K562 (cell line): ENCODE results near the gene IDH1. TPM values are rescaled to one million over a fixed set of nuclear protein-coding genes. Genes with fewer than 3 reads are reported as not detected.

Experiments used
- ATAC-seq: fragments of 200-7000 bp; cut with Tn5 transposase; 3 replicates; pipeline ENCODE4 v1.9.1; 2020; ENCODE audit warnings: moderate library complexity
- BruUV-seq: library from RNA; stranded (reverse); fragments of 400-500 nt; replicated peaks from 2 replicates; lab custom pipeline; 2021; lab: Mats Ljungman, UMichigan
- CTCF ChIA-PET: fragments of 300-600 bp; formaldehyde crosslinking; extraction: SDS; loops from one replicate; lab custom pipeline; 2021; ENCODE audit warnings: low intra/inter-chr PET ratio; lab: Yijun Ruan, JAX
- POLR2A ChIA-PET: fragments of 300-600, 350-650 bp; sonication (Branson Sonifier 250); formaldehyde crosslinking; extraction: SDS; loops from one replicate; lab custom pipeline; 2021; ENCODE audit warnings: antibody characterized with exemption, inconsistent platforms; lab: Yijun Ruan, JAX
- DNase-seq, 4 experiments: peaks; one replicate each; pipeline versions ENCODE4 v3.0.0 to v3.0.0-alpha.2; 2011 to 2018; ENCODE audit warnings: low spot score in 3 of 4, mixed read lengths in 3 of 4; ENCODE audit errors: extremely low read depth in 1 of 4
- FAIRE-seq: peaks from 2 replicates; lab custom pipeline; 2011; peaks lifted over from hg19 to GRCh38; lab: Jason Lieb, UNC
- H2AFZ ChIP-seq: 2 replicates; pipeline ENCODE4 v1.6.0; 2011; ENCODE audit warnings: low read depth, low read length, control low read depth, inconsistent platforms
- H3K27ac ChIP-seq: fragments of 200-600 bp; 3 replicates; pipeline ENCODE4 v1.8.0; 2011; ENCODE audit warnings: low read depth, mild to moderate bottlenecking, control low read depth, inconsistent platforms, low read length, moderate library complexity, mixed read lengths; ENCODE audit errors: extremely low read depth
- H3K27me3 ChIP-seq, 2 experiments: fragments of 300-600 bp in 1 of 2; 2 replicates in 1 of 2; 3 replicates in 1 of 2; pipeline versions ENCODE4 v1.6.0 to v1.8.0; 2011; ENCODE audit warnings: inconsistent platforms in 2 of 2, low read length in 2 of 2, mild to moderate bottlenecking in 1 of 2, mixed read lengths in 1 of 2, moderate library complexity in 1 of 2; ENCODE audit not compliant: control insufficient read depth in 2 of 2, insufficient read depth in 2 of 2
- H3K36me3 ChIP-seq: fragments of 300-600 bp; 3 replicates; pipeline ENCODE4 v1.8.0; 2011; ENCODE audit warnings: mild to moderate bottlenecking, low read length, inconsistent platforms; ENCODE audit not compliant: control insufficient read depth, insufficient read depth
- H3K4me1 ChIP-seq, 2 experiments: fragments of 200-600 bp in 1 of 2; replicated peaks in 1 of 2; 2 replicates in 1 of 2; 3 replicates in 1 of 2; pipeline versions ENCODE4 v1.5.1 to v1.8.0; 2011; ENCODE audit warnings: inconsistent platforms in 2 of 2, low read length in 2 of 2, mild to moderate bottlenecking in 1 of 2, mixed read lengths in 1 of 2, moderate library complexity in 1 of 2; ENCODE audit not compliant: control insufficient read depth in 2 of 2, insufficient read depth in 2 of 2
- H3K4me2 ChIP-seq: 2 replicates; pipeline ENCODE4 v1.6.1; 2011; ENCODE audit warnings: low read length, control low read depth, inconsistent platforms, mixed read lengths; ENCODE audit not compliant: insufficient read depth
- H3K4me3 ChIP-seq: fragments of 200-600 bp; sonication (generic), shearing (Covaris generic); 2 replicates; pipeline ENCODE4 v1.5.1; 2016; ENCODE audit warnings: control low read depth, inconsistent platforms
- H3K79me2 ChIP-seq: fragments of 200-600 bp; 3 replicates; pipeline ENCODE4 v1.8.0; 2011; ENCODE audit warnings: low read length, inconsistent platforms; ENCODE audit not compliant: control insufficient read depth, insufficient read depth
- H3K9ac ChIP-seq, 2 experiments: 2 replicates each; pipeline versions ENCODE4 v1.6.0 to v1.6.1; 2011; ENCODE audit warnings: low read depth in 2 of 2, low read length in 2 of 2, control low read depth in 1 of 2, inconsistent platforms in 1 of 2, mild to moderate bottlenecking in 1 of 2, mixed read lengths in 1 of 2; ENCODE audit not compliant: insufficient read depth in 1 of 2
- H3K9me1 ChIP-seq: one replicate; pipeline ENCODE4 v1.6.0; 2011; ENCODE audit warnings: inconsistent platforms, mild to moderate bottlenecking, low read length, moderate library complexity; ENCODE audit not compliant: control insufficient read depth, insufficient read depth
- H3K9me3 ChIP-seq: replicated peaks from 2 replicates; pipeline ENCODE4 v1.5.1; 2011; ENCODE audit warnings: low read depth, low read length, inconsistent platforms; ENCODE audit not compliant: control insufficient read depth, insufficient read depth
- H4K20me1 ChIP-seq: replicated peaks from 2 replicates; pipeline ENCODE4 v1.6.1; 2011; ENCODE audit warnings: low read length, inconsistent platforms, mixed read lengths; ENCODE audit not compliant: control insufficient read depth, insufficient read depth
- CBFA2T3 ChIP-seq: fragments of 450-650 bp; IDR thresholded peaks from 2 replicates; pipeline ENCODE4 v1.6.1; 2017
- CBX3 ChIP-seq, 2 experiments: IDR thresholded peaks; 1 replicate in 1 of 2; 2 replicates in 1 of 2; pipeline ENCODE4 v1.6.1; 2012; ENCODE audit warnings: inconsistent platforms in 2 of 2, low read length in 2 of 2, borderline replicate concordance in 1 of 2, control low read depth in 1 of 2
- MXI1 ChIP-seq: IDR thresholded peaks from 2 replicates; pipeline ENCODE4 v1.6.1; 2011; ENCODE audit warnings: low read depth, mild to moderate bottlenecking, improper control_type of control experiment, low read length
- PYGO2 ChIP-seq: fragments of 450-650 bp; IDR thresholded peaks from 2 replicates; pipeline ENCODE4 v1.6.1; 2016; ENCODE audit warnings: mild to moderate bottlenecking, missing genetic modification characterization, moderate library complexity, missing compliant biosample characterization
- SUPT5H ChIP-seq: fragments of 450-650 bp; IDR thresholded peaks from 2 replicates; pipeline ENCODE4 v1.6.1; 2016
- WHSC1 ChIP-seq: IDR thresholded peaks from one replicate; pipeline ENCODE4 v1.6.1; 2012; ENCODE audit warnings: low read length, control low read depth, inconsistent platforms
- ZNF146 ChIP-seq: IDR thresholded peaks from one replicate; pipeline ENCODE4 v1.6.1; 2018; ENCODE audit warnings: missing compliant biosample characterization; ENCODE audit not compliant: unreplicated experiment
- ZNF79 ChIP-seq: fragments of 250-450 bp; sonication (Bioruptor Pico); IDR thresholded peaks from 2 replicates; pipeline ENCODE4 v1.4.0; 2020; ENCODE audit warnings: low read depth, mild to moderate bottlenecking, moderate library complexity
- WGBS: fragments of 100-300 bp; shearing (Covaris generic); methylation state at CpG from one replicate; pipeline ENCODE4 v1.1.6; 2016; ENCODE audit warnings: low coverage, mixed read lengths; ENCODE audit not compliant: insufficient coverage; ENCODE audit errors: missing lambda C conversion rate; 5-methylcytosine and 5-hydroxymethylcytosine counted together
- in situ Hi-C: fragments of 300-500 bp; cut with MboI; formaldehyde crosslinking; loops from 4 replicates; pipeline ENCODE4 v1.15.0; 2018; ENCODE audit warnings: inconsistent platforms, mixed read lengths
- intact Hi-C: fragments of 100-400 bp; cut with micrococcal nuclease; formaldehyde crosslinking; loops from 2 replicates; pipeline ENCODE4 v1.14.2; 2022
- polyA plus RNA-seq, 8 experiments: library from polyadenylated mRNA; depleted of rRNA in 4 of 8; stranded (reverse) in 5 of 8; unstranded in 3 of 8; fragments of >200 nt; fragmentation: Nextera tagmentation in 2 of 8; fragmentation: Illumina TruSeq in 1 of 8; extraction: Ambion mirVana in 2 of 8; extraction: Trizol in 1 of 8; gene quantifications; 2 replicates each; pipeline versions ENCODE4 v1.2.1 to v1.2.3, GENCODE V29; 2011 to 2014; ENCODE audit warnings: inconsistent platforms in 1 of 8, missing spikeins in 1 of 8
- total RNA-seq, 7 experiments: library from RNA; depleted of rRNA in 6 of 7; stranded (reverse); fragments of >200 nt in 6 of 7; fragmentation: Illumina TruSeq in 2 of 7; extraction: Trizol in 2 of 7; gene quantifications; 2 replicates each; pipeline versions ENCODE4 v1.2.1 to v1.2.3, GENCODE V29; 2011 to 2021; ENCODE audit warnings: low replicate concordance in 1 of 7
- TF ChIP-seq, protein P1 (sequence below): fragments of 250-450 bp; sonication (Bioruptor Pico); IDR thresholded peaks from 2 replicates; pipeline ENCODE4 v1.5.0; 2021

Gene IDH1
- total and polyA plus RNA-seq, 9 of the 15 experiments (the other 6 are each of a cell fraction or from before 2014, with no cell fraction given), result 61.9 to 194 (median 101) TPM

DNA sequence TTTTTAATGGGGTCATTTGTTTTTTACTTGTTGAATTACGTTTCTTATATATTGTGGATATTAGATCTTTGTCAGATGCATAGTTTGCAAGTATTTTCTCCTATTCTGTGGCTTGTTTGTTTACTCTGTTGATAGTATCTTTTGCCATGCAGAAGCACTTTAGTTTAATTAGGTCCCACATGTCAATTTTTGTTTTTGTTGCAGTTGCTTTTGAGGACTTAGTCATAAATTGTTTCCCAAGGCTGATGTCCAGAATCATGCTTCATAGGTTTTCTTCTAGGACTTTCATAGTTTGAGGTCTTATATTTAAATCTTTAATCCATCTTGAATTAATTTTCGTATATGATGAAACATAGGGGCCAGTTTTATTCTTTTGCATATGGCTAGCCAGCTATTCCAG lies 24.4 kb upstream of the IDH1 start (continued):
- TF ChIP-seq WHSC1 (no peak), MXI1 (no peak), CBX3 (IDR thresholded peaks at IDR 0.05; ENCODE audit: borderline replicate concordance in 1 of 2, low read length in 2 of 2) (no peak), SUPT5H (no peak), ZNF79 (CRISPR knock-in tag) (no peak), PYGO2 (tag) (no peak), CBFA2T3 (no peak)

DNA sequence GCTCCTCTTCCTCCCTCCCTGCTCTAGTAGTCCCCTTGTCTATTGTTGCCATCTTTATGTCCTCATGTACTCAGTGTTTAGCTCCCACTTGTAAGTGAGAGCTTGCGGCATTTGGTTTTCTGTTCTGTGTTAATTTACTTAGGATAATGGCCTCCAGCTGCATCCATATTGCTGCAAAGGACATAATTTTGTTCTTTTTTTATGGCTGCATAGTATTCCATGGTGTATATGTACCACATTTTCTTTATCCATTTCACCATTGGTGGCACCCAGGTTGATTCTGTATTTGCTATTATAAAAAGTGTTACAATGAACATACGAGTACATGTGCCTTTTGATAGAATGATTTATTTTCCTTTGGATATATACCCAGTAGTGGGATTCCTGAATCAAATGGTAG lies 23.7 kb upstream of the IDH1 start:
- FAIRE-seq (no peak), DNase-seq (no peak), ATAC-seq (no peak)
- Histone ChIP-seq H3K9me1 (no peaks in the 10 kb centered on the region), H4K20me1 (no peaks in the 10 kb centered on the region), H3K27ac (no peak overlapping the region), H3K36me3 (peaks cover 98% of the 10 kb centered on the region), H3K4me1 (no peaks in the 10 kb centered on the region; a peak in 1 of 5 replicates), H3K79me2 (peaks cover 4% of the 10 kb centered on the region; the same call in 1 of the 3 replicates), H3K9ac (no peak overlapping the region), H2AFZ (no peak overlapping the region), H3K4me2 (no peak overlapping the region), H3K4me3 (no peak overlapping the region), H3K9me3 (no peaks in the 10 kb centered on the region)
- no TSS peak for BruUV-seq
- CTCF ChIA-PET, result no interaction called here
- intact Hi-C loops, result no loop called here
- TF ChIP-seq ZNF146 (CRISPR knock-in tag), result peak; percentile 74
- TF ChIP-seq, protein P1, sequence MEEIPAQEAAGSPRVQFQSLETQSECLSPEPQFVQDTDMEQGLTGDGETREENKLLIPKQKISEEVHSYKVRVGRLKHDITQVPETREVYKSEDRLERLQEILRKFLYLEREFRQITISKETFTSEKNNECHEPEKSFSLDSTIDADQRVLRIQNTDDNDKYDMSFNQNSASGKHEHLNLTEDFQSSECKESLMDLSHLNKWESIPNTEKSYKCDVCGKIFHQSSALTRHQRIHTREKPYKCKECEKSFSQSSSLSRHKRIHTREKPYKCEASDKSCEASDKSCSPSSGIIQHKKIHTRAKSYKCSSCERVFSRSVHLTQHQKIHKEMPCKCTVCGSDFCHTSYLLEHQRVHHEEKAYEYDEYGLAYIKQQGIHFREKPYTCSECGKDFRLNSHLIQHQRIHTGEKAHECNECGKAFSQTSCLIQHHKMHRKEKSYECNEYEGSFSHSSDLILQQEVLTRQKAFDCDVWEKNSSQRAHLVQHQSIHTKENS (CRISPR knock-in tag), result no peak
- TF ChIP-seq, all 486 proteins: peak for 1
- H3K27me3 ChIP-seq, result no peaks in the 10 kb centered on the region
- WGBS, result 93% methylated on average over 2 of the region's 2 CpGs
- POLR2A ChIA-PET, result no interaction called here
- in situ Hi-C loops, result no loop called here
